HEK293T (cell line): ENCODE results near the gene ZNF148.
A peak's percentile ranks its signal among the peaks of the same experiment; 100 is the strongest.

ENCODE experiments used
- ARNT ChIP-seq: fragments of 450-650 bp; IDR thresholded peaks from 2 replicates; pipeline ENCODE4 v1.6.1; 2017; ENCODE audit warnings: mild to moderate bottlenecking
- BHLHE40 ChIP-seq: fragments of 450-650 bp; IDR thresholded peaks from 2 replicates; pipeline ENCODE4 v1.6.1; 2016; ENCODE audit warnings: mild to moderate bottlenecking, moderate library complexity, borderline replicate concordance
- CTBP1 ChIP-seq: fragments of 450-650 bp; IDR thresholded peaks from 2 replicates; pipeline ENCODE4 v1.6.1; 2016; ENCODE audit warnings: borderline replicate concordance
- ELF4 ChIP-seq: fragments of 450-650 bp; IDR thresholded peaks from 2 replicates; pipeline ENCODE4 v1.6.1; 2017; ENCODE audit warnings: antibody characterized with exemption
- FOXA1 ChIP-seq: fragments of 450-650 bp; IDR thresholded peaks from 2 replicates; pipeline ENCODE4 v1.6.1; 2016; ENCODE audit warnings: mild to moderate bottlenecking
- FOXK2 ChIP-seq: fragments of 450-650 bp; IDR thresholded peaks from 2 replicates; pipeline ENCODE4 v1.6.1; 2016; ENCODE audit warnings: mild to moderate bottlenecking
- FOXM1 ChIP-seq: fragments of 450-650 bp; IDR thresholded peaks from 2 replicates; pipeline ENCODE4 v1.6.1; 2017; ENCODE audit warnings: mild to moderate bottlenecking, borderline replicate concordance
- HDGF ChIP-seq: fragments of 450-650 bp; IDR thresholded peaks from 2 replicates; pipeline ENCODE4 v1.6.1; 2017; ENCODE audit warnings: antibody characterized with exemption, borderline replicate concordance
- NFRKB ChIP-seq: fragments of 450-650 bp; IDR thresholded peaks from 2 replicates; pipeline ENCODE4 v1.6.1; 2016; ENCODE audit warnings: mild to moderate bottlenecking, moderate library complexity
- SP1 ChIP-seq: fragments of 450-650 bp; IDR thresholded peaks from 2 replicates; pipeline ENCODE4 v1.6.1; 2017
- SUZ12 ChIP-seq: fragments of 450-650 bp; IDR thresholded peaks from 2 replicates; pipeline ENCODE4 v1.6.1; 2016; ENCODE audit warnings: mild to moderate bottlenecking
- TARDBP ChIP-seq: fragments of 450-650 bp; IDR thresholded peaks from 2 replicates; pipeline ENCODE4 v1.6.1; 2016
- ZNF384 ChIP-seq: fragments of 450-650 bp; IDR thresholded peaks from 2 replicates; pipeline ENCODE4 v1.6.1; 2016

DNA sequence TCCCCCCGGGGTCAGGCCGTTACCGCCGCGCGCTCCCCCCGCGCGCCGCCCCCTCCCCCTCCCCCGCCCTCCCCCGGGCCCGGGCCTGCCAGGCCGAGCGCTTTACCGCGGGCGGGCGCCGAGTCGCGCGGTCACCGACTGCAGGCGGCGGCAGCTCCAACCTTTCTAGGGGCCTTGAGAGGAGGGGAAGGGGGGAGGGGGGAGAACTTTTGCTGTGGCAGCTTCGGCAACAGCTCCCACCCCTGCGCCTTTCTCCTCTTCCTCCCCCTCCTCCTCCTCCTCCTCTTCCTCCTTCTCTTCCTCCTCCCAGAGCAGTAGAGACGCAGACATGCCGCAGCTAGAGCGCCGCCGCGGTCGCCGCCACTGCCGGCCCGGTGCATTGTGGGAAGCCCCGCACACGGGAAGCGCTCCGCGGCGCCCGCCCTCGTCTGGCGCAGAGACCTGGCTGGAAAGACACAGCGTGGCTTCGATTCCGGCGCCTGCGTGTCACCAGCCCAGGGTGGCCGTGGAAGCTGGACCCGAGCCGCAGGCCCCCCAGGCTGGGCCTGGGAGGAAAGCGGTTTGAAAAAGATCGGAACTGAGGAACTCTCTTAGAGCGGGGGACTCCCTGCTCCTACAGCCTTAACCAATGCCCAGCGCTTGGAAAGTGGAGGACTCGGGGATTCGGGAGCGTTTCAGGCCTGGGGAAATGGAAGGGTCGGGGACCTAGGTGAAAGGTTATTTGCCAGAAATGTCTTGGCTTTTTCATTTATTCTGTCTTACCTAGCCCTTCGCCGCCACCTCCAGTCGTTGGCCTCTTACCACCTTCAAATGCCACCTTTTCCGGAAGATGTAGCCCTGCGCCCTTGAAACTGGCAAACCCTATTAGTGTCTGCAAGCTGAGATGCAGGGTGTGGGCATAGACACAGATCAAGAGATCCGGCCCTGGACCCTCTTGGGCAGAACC, at the start of gene ZNF148:
- TF ChIP-seq NFRKB (no peak), BHLHE40 (no peak), ELF4 (peak; percentile 59), HDGF (no peak), FOXK2 (no peak), ARNT (no peak), ZNF384 (no peak), CTBP1 (peak; percentile 32; the same call in 1 of the 2 replicates), TARDBP (no peak), SP1 (no peak), FOXA1 (no peak), FOXM1 (no peak; the same call in 1 of the 2 replicates), SUZ12 (no peak)
